ENCODE measurements around the gene RDH11.

Gene RDH11

DNA sequence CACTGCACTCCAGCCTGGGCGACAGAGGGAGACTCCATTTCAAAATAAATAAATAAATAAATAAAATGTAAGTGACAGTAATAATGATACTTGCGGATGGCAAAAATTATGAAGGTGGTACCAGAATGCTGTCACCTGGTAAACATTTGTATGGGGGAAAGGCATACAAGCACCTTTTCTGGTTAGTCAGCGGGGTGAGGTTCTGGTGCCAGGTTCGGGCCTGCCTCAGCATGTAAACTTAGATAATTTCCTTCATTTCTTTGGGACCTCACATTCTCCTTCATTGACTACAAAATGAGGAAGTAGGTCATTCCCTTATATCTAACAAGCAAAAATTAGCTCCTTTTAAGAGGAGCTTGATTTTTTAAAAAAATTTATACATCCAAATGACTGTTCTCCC, 31.9 kb downstream of the RDH11 start:
- Histone ChIP-seq H3K27me3 (replicated peaks; ENCODE audit: insufficient read depth, low read length) (no peaks in the 10 kb centered on the region), H3K4me1 (ENCODE audit: low read length) (no peaks in the 10 kb centered on the region), H3K9me3 (replicated peaks; ENCODE audit: insufficient read depth, low read length) (no peaks in the 10 kb centered on the region), H3K27ac (ENCODE audit: low read length) (no peak overlapping the region), H3K9me2 (replicated peaks; ENCODE audit: insufficient read depth, low read length) (no peaks in the 10 kb centered on the region), H3K79me2 (ENCODE audit: low read length) (peaks cover 21% of the 10 kb centered on the region), H2AFZ (ENCODE audit: low read length) (no peak overlapping the region), H4K20me1 (ENCODE audit: insufficient read depth, low read length) (no peaks in the 10 kb centered on the region), H3K4me2 (ENCODE audit: low read depth, low read length) (no peak overlapping the region), H3K4me3 (ENCODE audit: low read length) (no peak overlapping the region), H3F3A (ENCODE audit: insufficient read depth, low read length) (no peaks in the 10 kb centered on the region), H3K36me3 (replicated peaks; ENCODE audit: insufficient read depth, low read length) (no peaks in the 10 kb centered on the region), H3K9ac (ENCODE audit: low read length) (no peak overlapping the region)
- TF ChIP-seq CTCF (IDR thresholded peaks at IDR 0.05; ENCODE audit: low read length), result no peak
- no peak for TF ChIP-seq EZH2phosphoT487 (IDR thresholded peaks at IDR 0.05; ENCODE audit: low read length)
- TF ChIP-seq EZH2 (optimal IDR thresholded peaks at IDR 0.05; ENCODE audit: low read depth, low read length), result no peak
- DNase-seq, result no peak

DNA sequence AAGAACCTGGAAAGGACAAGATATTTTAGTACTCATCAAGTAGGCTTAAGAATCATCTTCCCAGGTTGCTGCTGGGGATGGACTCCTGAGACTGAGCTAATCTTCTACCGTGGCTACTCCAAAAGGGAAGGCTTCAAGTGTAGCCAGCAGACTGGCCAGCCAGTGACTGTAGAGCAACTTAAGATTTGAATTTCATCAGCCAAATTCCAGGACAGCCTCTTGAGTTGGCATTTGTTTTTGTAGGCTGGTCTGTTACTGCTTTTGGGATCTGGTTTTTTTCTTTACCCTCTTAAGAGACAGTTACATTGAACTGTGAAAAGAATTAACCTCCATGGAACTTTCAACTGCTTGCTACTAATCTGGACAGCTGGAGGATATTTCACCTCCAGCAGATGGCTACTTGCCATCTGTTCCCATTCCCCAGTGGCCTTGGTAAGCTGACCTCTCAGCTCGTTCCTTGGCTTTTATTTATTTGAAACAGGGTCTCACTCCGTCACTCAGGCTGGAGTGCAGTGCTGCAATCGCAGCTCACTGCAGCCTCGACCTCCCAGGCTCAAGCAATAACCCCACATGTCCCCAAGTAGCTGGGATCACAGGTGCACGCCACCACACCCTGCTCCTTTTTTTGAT, 41.8 kb downstream of the RDH11 start:
- Histone ChIP-seq H3K4me2 (ENCODE audit: low read depth, low read length) (no peak overlapping the region), H3K9ac (ENCODE audit: low read length) (no peak overlapping the region), H2AFZ (ENCODE audit: low read length) (no peak overlapping the region), H3K27ac (ENCODE audit: low read length) (no peak overlapping the region), H3K9me2 (replicated peaks; ENCODE audit: insufficient read depth, low read length) (no peaks in the 10 kb centered on the region), H3K79me2 (ENCODE audit: low read length) (no peaks in the 10 kb centered on the region), H3K4me1 (ENCODE audit: low read length) (no peaks in the 10 kb centered on the region), H4K20me1 (ENCODE audit: insufficient read depth, low read length) (no peaks in the 10 kb centered on the region), H3F3A (ENCODE audit: insufficient read depth, low read length) (no peaks in the 10 kb centered on the region), H3K4me3 (ENCODE audit: low read length) (no peak overlapping the region), H3K36me3 (replicated peaks; ENCODE audit: insufficient read depth, low read length) (no peaks in the 10 kb centered on the region), H3K27me3 (replicated peaks; ENCODE audit: insufficient read depth, low read length) (no peaks in the 10 kb centered on the region), H3K9me3 (replicated peaks; ENCODE audit: insufficient read depth, low read length) (no peaks in the 10 kb centered on the region)
- DNase-seq, result no peak
- TF ChIP-seq CTCF (IDR thresholded peaks at IDR 0.05; ENCODE audit: low read length), result no peak
- no peak for TF ChIP-seq EZH2phosphoT487 (IDR thresholded peaks at IDR 0.05; ENCODE audit: low read length)
- TF ChIP-seq EZH2 (optimal IDR thresholded peaks at IDR 0.05; ENCODE audit: low read depth, low read length), result no peak

DNA sequence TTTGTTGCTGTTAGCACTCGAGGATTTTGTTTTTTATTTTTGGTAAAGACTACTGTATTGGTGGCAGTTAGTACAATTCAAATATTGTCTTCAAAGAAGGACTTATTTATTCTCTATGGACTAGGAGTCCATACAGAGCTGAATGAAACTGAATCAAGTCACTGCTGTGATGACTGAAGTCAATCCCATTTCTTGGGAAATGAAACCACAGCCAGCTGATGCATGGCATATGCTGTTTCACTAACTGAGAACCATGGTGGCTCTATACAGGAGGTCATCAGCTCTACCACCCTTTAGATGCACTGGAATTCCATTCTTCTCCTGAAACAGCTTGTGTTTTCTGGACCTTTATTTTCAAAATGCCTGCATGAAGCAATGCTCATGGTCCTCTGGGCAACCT, 43.4 kb downstream of the RDH11 start:
- Histone ChIP-seq H3F3A (ENCODE audit: insufficient read depth, low read length) (no peaks in the 10 kb centered on the region), H3K4me2 (ENCODE audit: low read depth, low read length) (no peak overlapping the region), H4K20me1 (ENCODE audit: insufficient read depth, low read length) (no peaks in the 10 kb centered on the region), H3K4me1 (ENCODE audit: low read length) (no peaks in the 10 kb centered on the region), H3K9me2 (replicated peaks; ENCODE audit: insufficient read depth, low read length) (no peaks in the 10 kb centered on the region), H3K79me2 (ENCODE audit: low read length) (no peaks in the 10 kb centered on the region), H3K9me3 (replicated peaks; ENCODE audit: insufficient read depth, low read length) (no peaks in the 10 kb centered on the region), H3K27ac (ENCODE audit: low read length) (no peak overlapping the region), H3K36me3 (replicated peaks; ENCODE audit: insufficient read depth, low read length) (no peaks in the 10 kb centered on the region), H2AFZ (ENCODE audit: low read length) (no peak overlapping the region), H3K9ac (ENCODE audit: low read length) (no peak overlapping the region), H3K4me3 (ENCODE audit: low read length) (no peak overlapping the region), H3K27me3 (replicated peaks; ENCODE audit: insufficient read depth, low read length) (no peaks in the 10 kb centered on the region)
- TF ChIP-seq EZH2 (optimal IDR thresholded peaks at IDR 0.05; ENCODE audit: low read depth, low read length) (no peak), CTCF (IDR thresholded peaks at IDR 0.05; ENCODE audit: low read length) (no peak), EZH2phosphoT487 (IDR thresholded peaks at IDR 0.05; ENCODE audit: low read length) (no peak)
- no peak for DNase-seq
